Spleen (tissue), 7 donors: ENCODE results near the gene TBXAS1.

ENCODE experiments used
- POLR2A ChIP-seq, 3 donors: fragments of 450-650 bp; IDR thresholded peaks; one replicate each; pipeline ENCODE4 v1.5.1; 2017; ENCODE audit warnings: antibody characterized with exemption in 3 of 3, mild to moderate bottlenecking in 1 of 3
- POLR2AphosphoS5 ChIP-seq, 3 donors: sonication (generic); formaldehyde crosslinking; IDR thresholded peaks; one replicate each; pipeline ENCODE4 v1.5.1; 2017; ENCODE audit warnings: antibody characterized with exemption in 3 of 3
- TF ChIP-seq, protein P1 (sequence below), 11 experiments: fragments of 200-600 bp in 7 of 11; fragments of 450-650 bp in 4 of 11; sonication (generic) in 4 of 11; IDR thresholded peaks in 8 of 11; conservative IDR thresholded peaks in 3 of 11; 1 replicate in 7 of 11; 2 replicates in 4 of 11; pipeline versions ENCODE4 v1.4.0 to v1.8.0; 2016 to 2021; ENCODE audit warnings: antibody characterized with exemption in 11 of 11, inconsistent platforms in 4 of 11, mild to moderate bottlenecking in 1 of 11
- donor health status: DM: no; HTN: no; CAD: no; lungs with moderate emphysema.
- donor health status: DM: no; HTN: no; CAD: no.
- donor health status: DM: no; HTN: no; CAD: no.

DNA sequence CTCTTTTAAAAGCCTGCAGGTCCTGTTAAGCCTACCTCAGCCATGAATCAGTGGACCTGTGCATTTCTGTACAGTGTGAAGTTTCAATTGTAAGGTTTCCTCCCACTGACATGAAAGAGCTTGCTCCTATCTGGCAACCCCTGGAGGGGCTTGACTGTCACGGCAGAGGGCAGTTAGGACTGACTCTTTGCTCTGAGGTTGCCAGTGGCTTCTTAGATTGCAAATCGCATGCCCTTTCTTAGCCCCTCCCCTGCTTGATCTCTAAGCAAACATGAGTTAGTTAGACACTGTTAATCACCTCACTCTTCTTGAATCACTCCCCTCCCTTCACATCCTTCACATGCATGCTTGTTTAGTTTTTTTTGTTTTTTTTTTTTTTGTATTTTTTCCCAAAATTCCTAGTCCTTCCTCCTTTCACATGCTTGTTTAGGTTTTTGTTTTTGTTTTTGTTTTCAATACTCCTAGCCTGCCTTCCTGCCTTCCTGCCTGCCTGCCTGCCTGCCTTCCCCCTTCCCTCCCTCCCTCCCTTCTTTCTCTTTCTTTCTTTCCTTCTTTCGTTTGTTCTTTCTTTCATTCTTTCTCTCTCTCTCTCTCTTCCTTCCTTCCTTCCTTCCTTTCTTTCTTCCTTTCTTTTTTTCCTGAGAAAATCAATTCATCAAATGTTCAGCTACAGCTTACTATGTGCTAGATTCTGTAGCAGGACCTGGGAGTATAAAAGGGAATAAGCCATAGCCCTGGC, 45.2 kb upstream of the TBXAS1 start:
- no peak for TF ChIP-seq POLR2AphosphoS5 (IDR thresholded peaks at IDR 0.05)
- TF ChIP-seq, protein P1, sequence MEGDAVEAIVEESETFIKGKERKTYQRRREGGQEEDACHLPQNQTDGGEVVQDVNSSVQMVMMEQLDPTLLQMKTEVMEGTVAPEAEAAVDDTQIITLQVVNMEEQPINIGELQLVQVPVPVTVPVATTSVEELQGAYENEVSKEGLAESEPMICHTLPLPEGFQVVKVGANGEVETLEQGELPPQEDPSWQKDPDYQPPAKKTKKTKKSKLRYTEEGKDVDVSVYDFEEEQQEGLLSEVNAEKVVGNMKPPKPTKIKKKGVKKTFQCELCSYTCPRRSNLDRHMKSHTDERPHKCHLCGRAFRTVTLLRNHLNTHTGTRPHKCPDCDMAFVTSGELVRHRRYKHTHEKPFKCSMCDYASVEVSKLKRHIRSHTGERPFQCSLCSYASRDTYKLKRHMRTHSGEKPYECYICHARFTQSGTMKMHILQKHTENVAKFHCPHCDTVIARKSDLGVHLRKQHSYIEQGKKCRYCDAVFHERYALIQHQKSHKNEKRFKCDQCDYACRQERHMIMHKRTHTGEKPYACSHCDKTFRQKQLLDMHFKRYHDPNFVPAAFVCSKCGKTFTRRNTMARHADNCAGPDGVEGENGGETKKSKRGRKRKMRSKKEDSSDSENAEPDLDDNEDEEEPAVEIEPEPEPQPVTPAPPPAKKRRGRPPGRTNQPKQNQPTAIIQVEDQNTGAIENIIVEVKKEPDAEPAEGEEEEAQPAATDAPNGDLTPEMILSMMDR (IDR thresholded peaks at IDR 0.05 in 8 of 11, conservative IDR thresholded peaks at IDR 0.05 in 3 of 11) = no peak
- no peak for TF ChIP-seq POLR2A (IDR thresholded peaks at IDR 0.05)
